GM12878 (cell line): ENCODE measurements around the gene ENG. TPM values are rescaled to one million over a fixed set of nuclear protein-coding genes. Genes with fewer than 3 reads are reported as not detected.

ENCODE experiments used
- ATAC-seq: fragments of 200-7000 bp; cut with Tn5 transposase; 3 replicates; pipeline ENCODE4 v1.9.1; 2020; ENCODE audit warnings: mild to moderate bottlenecking, moderate library complexity
- BruUV-seq: library from RNA; stranded (reverse); fragments of 400-500 nt; replicated peaks from 2 replicates; lab custom pipeline; 2021; lab: Mats Ljungman, UMichigan
- CTCF ChIA-PET: fragments of 300-600 bp; sonication (Branson Sonifier 250); formaldehyde crosslinking; extraction: SDS; loops from one replicate; lab custom pipeline; 2021; ENCODE audit warnings: inconsistent platforms; lab: Yijun Ruan, JAX
- POLR2A ChIA-PET: fragments of 350-600 bp; formaldehyde crosslinking; extraction: SDS; loops from one replicate; lab custom pipeline; 2021; ENCODE audit warnings: inconsistent platforms; lab: Charles Lee
- RAD21 ChIA-PET: fragments of 300-600 bp; sonication (Branson Sonifier 250); formaldehyde crosslinking; loops from one replicate; lab custom pipeline; 2023; ENCODE audit warnings: antibody characterized with exemption; ENCODE audit not compliant: unreplicated experiment; lab: Charles Lee
- SMC1A ChIA-PET: fragments of 300-600 bp; sonication (Branson Sonifier 250); formaldehyde crosslinking; loops from one replicate; lab custom pipeline; 2023; ENCODE audit not compliant: unreplicated experiment, uncharacterized antibody; lab: Charles Lee
- DNase-seq: peaks from one replicate; pipeline ENCODE4 v3.0.0-alpha.2; 2011; ENCODE audit warnings: low read depth, low spot score
- FAIRE-seq: peaks from 3 replicates; lab custom pipeline; 2011; peaks lifted over from hg19 to GRCh38; lab: Jason Lieb, UNC
- H2AFZ ChIP-seq: 2 replicates; pipeline ENCODE4 v1.6.0; 2011; ENCODE audit warnings: low read depth, low read length, control low read depth; ENCODE audit not compliant: control insufficient read depth
- H3K27ac ChIP-seq: 2 replicates; pipeline ENCODE4 v1.5.1; 2011; ENCODE audit warnings: control low read depth; ENCODE audit not compliant: control insufficient read depth, insufficient read depth
- H3K27me3 ChIP-seq, 2 experiments: replicated peaks in 1 of 2; 2 replicates each; pipeline versions ENCODE4 v1.6.0 to v1.6.1; 2011; ENCODE audit warnings: low read length in 1 of 2; ENCODE audit not compliant: control insufficient read depth in 2 of 2, insufficient read depth in 2 of 2
- H3K36me3 ChIP-seq, 2 experiments: 2 replicates each; pipeline ENCODE4 v1.5.1; 2011; ENCODE audit warnings: low read length in 1 of 2; ENCODE audit not compliant: control insufficient read depth in 2 of 2, insufficient read depth in 2 of 2
- H3K4me1 ChIP-seq: 2 replicates; pipeline ENCODE4 v1.6.1; 2011; ENCODE audit warnings: mild to moderate bottlenecking, low read length, moderate library complexity, mixed read lengths; ENCODE audit not compliant: control insufficient read depth, insufficient read depth
- H3K4me2 ChIP-seq: 2 replicates; pipeline ENCODE4 v1.6.0; 2011; ENCODE audit warnings: control low read depth; ENCODE audit not compliant: control insufficient read depth, insufficient read depth
- H3K4me3 ChIP-seq: fragments of 200-600 bp; sonication (generic); 2 replicates; pipeline ENCODE4 v1.5.1; 2016
- H3K79me2 ChIP-seq: 2 replicates; pipeline ENCODE4 v1.6.0; 2011; ENCODE audit warnings: low read length; ENCODE audit not compliant: control insufficient read depth, insufficient read depth
- H3K9ac ChIP-seq: 2 replicates; pipeline ENCODE4 v1.8.0; 2011; ENCODE audit warnings: low read length, control low read depth, mixed read lengths; ENCODE audit not compliant: control insufficient read depth, insufficient read depth
- H3K9me3 ChIP-seq: replicated peaks from 3 replicates; pipeline ENCODE4 v1.5.1; 2011; ENCODE audit warnings: mild to moderate bottlenecking, low read length; ENCODE audit not compliant: control insufficient read depth, insufficient read depth
- H4K20me1 ChIP-seq: 2 replicates; pipeline ENCODE4 v1.6.0; 2011; ENCODE audit not compliant: control insufficient read depth, insufficient read depth
- ASH2L ChIP-seq: fragments of 300-600, 200-600 bp; sonication (generic); IDR thresholded peaks from 2 replicates; pipeline ENCODE4 v1.6.1; 2017; ENCODE audit warnings: low read depth, mild to moderate bottlenecking, borderline replicate concordance
- CHD1 ChIP-seq: IDR thresholded peaks from 2 replicates; pipeline ENCODE4 v1.6.1; 2012; ENCODE audit warnings: low read depth, low read length, improper control_type of control experiment
- ESRRA ChIP-seq: IDR thresholded peaks from 2 replicates; pipeline ENCODE4 v1.6.1; 2012; ENCODE audit warnings: mild to moderate bottlenecking, low read length, improper control_type of control experiment
- HDGF ChIP-seq: fragments of 450-650 bp; IDR thresholded peaks from 2 replicates; pipeline ENCODE4 v1.6.1; 2016; ENCODE audit warnings: antibody characterized with exemption
- IRF3 ChIP-seq: fragments of 450-650 bp; IDR thresholded peaks from 2 replicates; pipeline ENCODE4 v1.6.1; 2014; ENCODE audit warnings: mild to moderate bottlenecking
- KLF5 ChIP-seq: fragments of 450-650 bp; IDR thresholded peaks from 2 replicates; pipeline ENCODE4 v1.6.1; 2014; ENCODE audit warnings: mild to moderate bottlenecking; ENCODE audit not compliant: partially characterized antibody
- NFYB ChIP-seq: IDR thresholded peaks from 2 replicates; pipeline ENCODE4 v1.6.1; 2011; ENCODE audit warnings: low read depth, mild to moderate bottlenecking, low read length, improper control_type of control experiment, moderate library complexity; ENCODE audit not compliant: insufficient read depth
- PAX5 ChIP-seq: IDR thresholded peaks from 2 replicates; pipeline ENCODE4 v1.6.1; 2011; ENCODE audit warnings: low read depth, low read length, borderline replicate concordance
- POLR2A ChIP-seq: IDR thresholded peaks from 2 replicates; pipeline ENCODE4 v1.6.1; 2011; ENCODE audit warnings: low read depth, mild to moderate bottlenecking, low read length
- SKIL ChIP-seq: fragments of 450-650 bp; IDR thresholded peaks from 2 replicates; pipeline ENCODE4 v1.6.1; 2017; ENCODE audit warnings: mild to moderate bottlenecking, low read depth, inconsistent platforms; ENCODE audit not compliant: poor library complexity, severe bottlenecking
- SMARCA5 ChIP-seq: fragments of 450-650 bp; IDR thresholded peaks from 2 replicates; pipeline ENCODE4 v1.6.1; 2017; ENCODE audit warnings: mild to moderate bottlenecking
- SREBF2 ChIP-seq: IDR thresholded peaks from 2 replicates; pipeline ENCODE4 v1.6.1; 2012; ENCODE audit warnings: mild to moderate bottlenecking, low read length
- TBL1XR1 ChIP-seq: IDR thresholded peaks from 2 replicates; pipeline ENCODE4 v1.6.1; 2012; ENCODE audit warnings: low read depth, low read length, improper control_type of control experiment
- TCF3 ChIP-seq: IDR thresholded peaks from 2 replicates; pipeline ENCODE4 v1.6.1; 2012; ENCODE audit warnings: low read depth, mild to moderate bottlenecking, low read length, borderline replicate concordance; ENCODE audit not compliant: insufficient read depth
- YBX1 ChIP-seq: fragments of 450-650 bp; IDR thresholded peaks from 2 replicates; pipeline ENCODE4 v1.6.1; 2016; ENCODE audit warnings: antibody characterized with exemption
- ZNF217 ChIP-seq: fragments of 450-650 bp; IDR thresholded peaks from 2 replicates; pipeline ENCODE4 v1.6.1; 2017; ENCODE audit warnings: antibody characterized with exemption, mild to moderate bottlenecking
- WGBS: methylation state at CpG from one replicate; pipeline ENCODE4 v1.1.6; 2016; ENCODE audit warnings: low lambda C conversion rate; ENCODE audit not compliant: insufficient replicate concordance, insufficient coverage; ENCODE audit errors: missing lambda C conversion rate; 5-methylcytosine and 5-hydroxymethylcytosine counted together
- in situ Hi-C: fragments of 300-500 bp; cut with MboI; formaldehyde crosslinking; loops from 9 replicates; pipeline ENCODE4 v1.14.3; 2018; ENCODE audit warnings: mixed read lengths
- intact Hi-C: fragments of 100-400 bp; cut with micrococcal nuclease; formaldehyde crosslinking; loops from one replicate; pipeline ENCODE4 v1.14.2; 2022; ENCODE audit not compliant: unreplicated experiment
- polyA plus RNA-seq, 11 experiments: library from polyadenylated mRNA; depleted of rRNA in 4 of 11; unstranded in 6 of 11; stranded (reverse) in 5 of 11; fragments of >200 nt; fragmentation: Nextera tagmentation in 4 of 11; fragmentation: Illumina TruSeq in 1 of 11; extraction: Ambion mirVana in 4 of 11; extraction: Trizol in 1 of 11; gene quantifications; 1 replicate in 1 of 11; 2 replicates in 10 of 11; pipeline versions ENCODE4 v1.2.1 to v1.2.3, GENCODE V29; 2011 to 2016; ENCODE audit warnings: inconsistent platforms in 2 of 11, missing spikeins in 2 of 11, low read depth in 1 of 11
- total RNA-seq, 4 experiments: library from RNA; depleted of rRNA in 3 of 4; stranded (reverse); fragments of >200 nt in 3 of 4; fragmentation: Illumina TruSeq in 1 of 4; extraction: Trizol in 1 of 4; gene quantifications; 2 replicates each; pipeline versions ENCODE4 v1.2.1 to v1.2.3, GENCODE V29; 2013 to 2021
- TF ChIP-seq, protein P1 (sequence below): fragments of 450-650 bp; IDR thresholded peaks from 2 replicates; pipeline ENCODE4 v1.6.1; 2018; ENCODE audit warnings: borderline replicate concordance, mild to moderate bottlenecking; ENCODE audit not compliant: partially characterized antibody
- TF ChIP-seq, protein P2 (sequence below): IDR thresholded peaks from 2 replicates; pipeline ENCODE4 v1.6.1; 2012; ENCODE audit warnings: low read depth, low read length, improper control_type of control experiment

ENG gene
- total and polyA plus RNA-seq, 10 of the 15 experiments (the other 5 are each of a cell fraction or from before 2014, with no cell fraction given) = 0.14 to 10.1 (median 2.0) TPM

DNA sequence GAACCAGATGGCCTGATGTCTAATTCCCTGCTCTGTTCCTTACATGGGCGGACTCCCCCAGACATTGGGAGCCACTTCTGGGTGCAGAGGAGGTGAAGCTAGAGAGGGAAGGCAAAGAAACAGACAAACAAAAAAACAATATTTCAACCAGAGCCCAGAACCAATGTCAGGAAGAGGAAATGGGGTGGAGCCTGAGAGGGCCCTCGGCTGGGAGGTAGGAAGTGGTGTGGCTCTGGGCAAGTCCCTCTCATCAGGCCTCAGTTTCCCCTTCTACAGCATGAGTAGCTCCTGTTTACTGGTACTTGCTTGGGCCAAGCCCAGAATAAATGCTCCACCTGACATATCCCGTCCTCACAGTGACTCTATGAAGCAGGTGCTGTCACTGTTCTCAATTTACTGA is 87.0 kb downstream of the ENG start (continued):
- TF ChIP-seq SKIL (no peak), SMARCA5 (no peak), ASH2L (no peak), SREBF2 (no peak)

- ChIA-PET CTCF (interaction anchor here (0.8 to 9.2 kb wide), 8 partner anchors 14 to 176 kb away, joined by 3 to 75 read pairs (median 5); partner anchors contain the start of genes CDK9, SH2D3C and TOR2A), RAD21 (interaction anchor here (1.1 to 7.6 kb wide), 5 partner anchors 13 to 155 kb away, joined by 5 to 61 read pairs (median 11); partner anchors contain the start of genes CDK9, SH2D3C, ST6GALNAC4 and TOR2A), POLR2A (interaction anchor here (0.8 kb wide), 1 partner anchor 19 kb away, joined by 8 read pairs; no protein-coding TSS in a partner anchor), SMC1A (interaction anchor here (0.8 to 2.0 kb wide), 5 partner anchors 10 to 104 kb away, joined by 3 to 9 read pairs (median 6); partner anchors contain the start of gene TOR2A)
- 100% methylated on average over 1 of the region's 1 CpG for WGBS
- Histone ChIP-seq H3K79me2 (peaks cover 8% of the 10 kb centered on the region), H3K9me3 (no peaks in the 10 kb centered on the region), H4K20me1 (peaks cover 5% of the 10 kb centered on the region; the same call in 1 of the 2 replicates), H3K9ac (no peak overlapping the region), H2AFZ (no peak overlapping the region), H3K27ac (no peak overlapping the region), H3K4me1 (peaks cover 15% of the 10 kb centered on the region), H3K27me3 (no peaks in the 10 kb centered on the region), H3K4me2 (no peak overlapping the region), H3K4me3 (no peak overlapping the region), H3K36me3 (peaks cover 5 to 31% of the 10 kb centered on the region in 2 experiments)
- ATAC-seq = no peak
- BruUV-seq = no TSS peak
- FAIRE-seq = no peak
- no peak for DNase-seq
- intact Hi-C loops = no loop called here
- in situ Hi-C loops = no loop called here
- TF ChIP-seq ZNF217 = no peak
- TF ChIP-seq YBX1 = no peak
- no peak for TF ChIP-seq CHD1
- no peak for TF ChIP-seq PAX5
- TF ChIP-seq NFYB = no peak
- no peak for TF ChIP-seq KLF5
- TF ChIP-seq TCF3 = no peak
- TF ChIP-seq, protein P1, sequence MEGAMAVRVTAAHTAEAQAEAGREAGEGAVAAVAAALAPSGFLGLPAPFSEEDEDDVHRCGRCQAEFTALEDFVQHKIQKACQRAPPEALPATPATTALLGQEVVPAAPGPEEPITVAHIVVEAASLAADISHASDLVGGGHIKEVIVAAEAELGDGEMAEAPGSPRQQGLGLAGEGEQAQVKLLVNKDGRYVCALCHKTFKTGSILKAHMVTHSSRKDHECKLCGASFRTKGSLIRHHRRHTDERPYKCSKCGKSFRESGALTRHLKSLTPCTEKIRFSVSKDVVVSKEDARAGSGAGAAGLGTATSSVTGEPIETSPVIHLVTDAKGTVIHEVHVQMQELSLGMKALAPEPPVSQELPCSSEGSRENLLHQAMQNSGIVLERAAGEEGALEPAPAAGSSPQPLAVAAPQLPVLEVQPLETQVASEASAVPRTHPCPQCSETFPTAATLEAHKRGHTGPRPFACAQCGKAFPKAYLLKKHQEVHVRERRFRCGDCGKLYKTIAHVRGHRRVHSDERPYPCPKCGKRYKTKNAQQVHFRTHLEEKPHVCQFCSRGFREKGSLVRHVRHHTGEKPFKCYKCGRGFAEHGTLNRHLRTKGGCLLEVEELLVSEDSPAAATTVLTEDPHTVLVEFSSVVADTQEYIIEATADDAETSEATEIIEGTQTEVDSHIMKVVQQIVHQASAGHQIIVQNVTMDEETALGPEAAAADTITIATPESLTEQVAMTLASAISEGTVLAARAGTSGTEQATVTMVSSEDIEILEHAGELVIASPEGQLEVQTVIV = no peak
- TF ChIP-seq, protein P2, sequence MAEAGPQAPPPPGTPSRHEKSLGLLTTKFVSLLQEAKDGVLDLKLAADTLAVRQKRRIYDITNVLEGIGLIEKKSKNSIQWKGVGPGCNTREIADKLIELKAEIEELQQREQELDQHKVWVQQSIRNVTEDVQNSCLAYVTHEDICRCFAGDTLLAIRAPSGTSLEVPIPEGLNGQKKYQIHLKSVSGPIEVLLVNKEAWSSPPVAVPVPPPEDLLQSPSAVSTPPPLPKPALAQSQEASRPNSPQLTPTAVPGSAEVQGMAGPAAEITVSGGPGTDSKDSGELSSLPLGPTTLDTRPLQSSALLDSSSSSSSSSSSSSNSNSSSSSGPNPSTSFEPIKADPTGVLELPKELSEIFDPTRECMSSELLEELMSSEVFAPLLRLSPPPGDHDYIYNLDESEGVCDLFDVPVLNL = no peak
- TF ChIP-seq ESRRA = no peak
- no peak for TF ChIP-seq TBL1XR1
- TF ChIP-seq HDGF = no peak
- TF ChIP-seq IRF3 = no peak
- no peak for TF ChIP-seq POLR2A
These were observed 89.0 kb downstream of the ENG start for GRCh38 chr9:127765418-127765817.
